Kidney (tissue), 14 donors: ENCODE results near the gene MTHFS. TPM values are rescaled to one million over a fixed set of nuclear protein-coding genes. Genes with fewer than 3 reads are reported as not detected.

Source experiments
- DNase-seq, 5 donors: peaks; one replicate each; pipeline ENCODE4 v3.0.0-alpha.2; 2013 to 2020
- FAIRE-seq: peaks from 2 replicates; lab custom pipeline; 2012; peaks lifted over from hg19 to GRCh38; lab: Jason Lieb, UNC
- H3K27ac ChIP-seq, 2 donors: one replicate each; pipeline ENCODE4 v1.7.0; 2013; ENCODE audit warnings: low read depth in 2 of 2, low read length in 2 of 2, inconsistent platforms in 1 of 2
- H3K27me3 ChIP-seq: one replicate; pipeline ENCODE4 v1.7.1; 2013; ENCODE audit warnings: low read length, inconsistent platforms; ENCODE audit not compliant: control insufficient read depth, insufficient read depth
- H3K36me3 ChIP-seq, 3 donors: one replicate each; pipeline versions ENCODE4 v1.7.0 to v1.7.1; 2013; ENCODE audit warnings: low read length in 3 of 3, control low read depth in 1 of 3, inconsistent platforms in 1 of 3; ENCODE audit not compliant: insufficient read depth in 3 of 3, control insufficient read depth in 2 of 3
- H3K4me1 ChIP-seq, 3 donors: one replicate each; pipeline versions ENCODE4 v1.7.0 to v1.7.1; 2013; ENCODE audit warnings: low read length in 3 of 3, inconsistent platforms in 1 of 3, low read depth in 1 of 3; ENCODE audit not compliant: control insufficient read depth in 2 of 3, insufficient read depth in 2 of 3
- H3K4me3 ChIP-seq, 3 donors: one replicate each; pipeline versions ENCODE4 v1.7.0 to v1.8.1; 2013; ENCODE audit warnings: low read length in 3 of 3, control low read depth in 1 of 3, inconsistent platforms in 1 of 3
- H3K9ac ChIP-seq, 3 donors: one replicate each; pipeline versions ENCODE4 v1.7.0 to v1.7.1; 2013; ENCODE audit warnings: low read length in 3 of 3, control low read depth in 1 of 3, inconsistent platforms in 1 of 3
- H3K9me3 ChIP-seq, 3 donors: one replicate each; pipeline versions ENCODE4 v1.7.0 to v1.7.1; 2013; ENCODE audit warnings: low read length in 3 of 3, control low read depth in 1 of 3, inconsistent platforms in 1 of 3; ENCODE audit not compliant: control insufficient read depth in 2 of 3, insufficient read depth in 1 of 3
- CTCF ChIP-seq: IDR thresholded peaks from 3 replicates; pipeline ENCODE4 v1.5.1; 2012; ENCODE audit warnings: mild to moderate bottlenecking, moderate library complexity, borderline replicate concordance; ENCODE audit not compliant: insufficient read depth; ENCODE audit errors: extremely low read depth
- intact Hi-C: fragments of 100-400 bp; cut with DNase I; formaldehyde crosslinking; loops from one replicate; pipeline ENCODE4 v1.11.1; 2022
- polyA plus RNA-seq: library from polyadenylated mRNA; stranded (reverse); fragments of 350-450 nt; fragmentation: Illumina TruSeq; extraction: RNeasy Lipid Tissue Mini Kit (QIAGEN cat#74804); gene quantifications from one replicate; pipeline ENCODE4 v1.2.3, GENCODE V29; 2014; ENCODE audit warnings: low read depth, low replicate concordance; ENCODE audit not compliant: insufficient read depth
- total RNA-seq: library from RNA; stranded (reverse); fragmentation: NEBNext Ultra II Directional; extraction: Animal tissue kit (Norgen Biotek cat#: 25700); gene quantifications from one replicate; pipeline ENCODE4 v1.2.1, GENCODE V29; 2021
- donor health status: control.
- donor health status: control.
- donor health status: control.
- donor health status: control.
- donor health status: control.
- donor health status: DM: yes; HTN: yes; CAD: no.
- donor health status: Normal renal cell carcinoma (clear cell type).

The MTHFS gene
- total and polyA plus RNA-seq, 2 donors from 2014 or later = 44.1 to 115 TPM

- Histone ChIP-seq H3K4me3 (peak overlapping the region in 2 of 3 donors; percentile 62 to 82), H3K27ac (no peak overlapping the region), H3K4me1 (peaks cover 0 to 2% (median 0%) of the 10 kb centered on the region in 3 donors), H3K27me3 (no peaks in the 10 kb centered on the region), H3K9ac (peak overlapping the region in 1 of 3 donors; percentile 91), H3K9me3 (peaks cover 0 to 12% (median 3%) of the 10 kb centered on the region in 3 donors), H3K36me3 (no peaks in the 10 kb centered on the region)
- FAIRE-seq (no peak), DNase-seq (peak in 2 of 5 donors; percentile 4 to 58)
- no peak for TF ChIP-seq CTCF
- intact Hi-C loops = no loop called here
Observed at GRCh38 chr15:79924379-79924778, 27.6 kb upstream of the MTHFS start.

- Histone ChIP-seq H3K36me3 (no peaks in the 10 kb centered on the region), H3K9ac (peak overlapping the region; percentile 57 to 91 (median 80)), H3K4me3 (peak overlapping the region; percentile 62 to 85 (median 82)), H3K4me1 (peaks cover 0 to 2% (median 0%) of the 10 kb centered on the region in 3 donors), H3K9me3 (peaks cover 0 to 18% (median 3%) of the 10 kb centered on the region in 3 donors), H3K27me3 (no peaks in the 10 kb centered on the region), H3K27ac (peak overlapping the region; percentile 95 to 97)
- intact Hi-C loops = no loop called here
- no peak for TF ChIP-seq CTCF
- peak; percentile 98 to 99 (median 98) for DNase-seq
- no peak for FAIRE-seq
Observed at GRCh38 chr15:79923515-79924169, 26.8 kb upstream of the MTHFS start.

GRCh38 chr15:79923079-79923514 is 26.3 kb upstream of the MTHFS start:
- no peaks in the 10 kb centered on the region for H3K27me3 ChIP-seq
- FAIRE-seq (no peak), DNase-seq (peak in 4 of 5 donors; percentile 79 to 89 (median 85))
- peak overlapping the region; percentile 95 to 97 for H3K27ac ChIP-seq
- peaks cover 0 to 2% (median 0%) of the 10 kb centered on the region in 3 donors for H3K4me1 ChIP-seq
- no peak for TF ChIP-seq CTCF
- intact Hi-C loops = no loop called here
- peak overlapping the region; percentile 44 to 91 (median 80) for H3K9ac ChIP-seq
- H3K9me3 ChIP-seq = peaks cover 0 to 18% (median 3%) of the 10 kb centered on the region in 3 donors
- peak overlapping the region; percentile 68 to 85 (median 82) for H3K4me3 ChIP-seq
- no peaks in the 10 kb centered on the region for H3K36me3 ChIP-seq
